Omental fat pad (tissue), 4 donors: ENCODE measurements around the gene MEOX1. TPM values are rescaled to one million over a fixed set of nuclear protein-coding genes. Genes with fewer than 3 reads are reported as not detected.

Experiments used
- ATAC-seq: fragments of 150-250 bp; one replicate; pipeline ENCODE4 v1.9.1; 2016; ENCODE audit warnings: mild to moderate bottlenecking, moderate library complexity; ENCODE audit not compliant: low FRiP score
- DNase-seq: peaks from one replicate; pipeline ENCODE4 v3.0.0-alpha.2; 2019; ENCODE audit warnings: low spot score
- total RNA-seq, 4 donors: library from RNA; depleted of rRNA; stranded (reverse); fragments of >200 nt; gene quantifications; one replicate each; pipeline ENCODE4 v1.1.0, GENCODE V29; 2016
- TF ChIP-seq, protein P1 (sequence below), 3 donors: fragments of 450-650 bp; IDR thresholded peaks; one replicate each; pipeline ENCODE4 v1.5.1; 2016 to 2017; ENCODE audit warnings: antibody characterized with exemption in 3 of 3, mild to moderate bottlenecking in 3 of 3, moderate library complexity in 2 of 3

Gene MEOX1
- total RNA-seq, 4 donors from 2014 or later: 5.6 to 56.6 (median 11.1) TPM

DNA sequence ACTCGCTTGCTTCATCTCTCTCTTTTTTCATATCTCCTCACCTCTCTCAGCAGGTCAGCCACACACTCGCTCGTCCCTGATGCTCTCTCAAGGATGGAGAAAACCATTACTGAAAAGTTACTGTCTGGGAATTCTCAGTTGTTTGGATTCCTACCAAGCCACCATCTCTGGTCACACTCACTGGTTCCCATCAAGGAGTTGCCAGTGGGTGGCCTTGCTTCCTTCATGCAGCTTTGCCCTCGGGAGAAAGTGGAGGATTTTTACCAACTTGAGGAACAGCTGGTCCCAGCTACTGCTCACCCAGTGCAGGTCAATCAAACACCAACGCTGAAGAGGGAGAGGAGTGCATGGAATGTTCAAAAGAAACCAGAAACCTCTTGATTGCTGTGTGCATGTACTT is 25.3 kb downstream of the MEOX1 start:
- TF ChIP-seq, protein P1, sequence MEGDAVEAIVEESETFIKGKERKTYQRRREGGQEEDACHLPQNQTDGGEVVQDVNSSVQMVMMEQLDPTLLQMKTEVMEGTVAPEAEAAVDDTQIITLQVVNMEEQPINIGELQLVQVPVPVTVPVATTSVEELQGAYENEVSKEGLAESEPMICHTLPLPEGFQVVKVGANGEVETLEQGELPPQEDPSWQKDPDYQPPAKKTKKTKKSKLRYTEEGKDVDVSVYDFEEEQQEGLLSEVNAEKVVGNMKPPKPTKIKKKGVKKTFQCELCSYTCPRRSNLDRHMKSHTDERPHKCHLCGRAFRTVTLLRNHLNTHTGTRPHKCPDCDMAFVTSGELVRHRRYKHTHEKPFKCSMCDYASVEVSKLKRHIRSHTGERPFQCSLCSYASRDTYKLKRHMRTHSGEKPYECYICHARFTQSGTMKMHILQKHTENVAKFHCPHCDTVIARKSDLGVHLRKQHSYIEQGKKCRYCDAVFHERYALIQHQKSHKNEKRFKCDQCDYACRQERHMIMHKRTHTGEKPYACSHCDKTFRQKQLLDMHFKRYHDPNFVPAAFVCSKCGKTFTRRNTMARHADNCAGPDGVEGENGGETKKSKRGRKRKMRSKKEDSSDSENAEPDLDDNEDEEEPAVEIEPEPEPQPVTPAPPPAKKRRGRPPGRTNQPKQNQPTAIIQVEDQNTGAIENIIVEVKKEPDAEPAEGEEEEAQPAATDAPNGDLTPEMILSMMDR (IDR thresholded peaks at IDR 0.05): no peak
- no peak for ATAC-seq
- DNase-seq: no peak

DNA sequence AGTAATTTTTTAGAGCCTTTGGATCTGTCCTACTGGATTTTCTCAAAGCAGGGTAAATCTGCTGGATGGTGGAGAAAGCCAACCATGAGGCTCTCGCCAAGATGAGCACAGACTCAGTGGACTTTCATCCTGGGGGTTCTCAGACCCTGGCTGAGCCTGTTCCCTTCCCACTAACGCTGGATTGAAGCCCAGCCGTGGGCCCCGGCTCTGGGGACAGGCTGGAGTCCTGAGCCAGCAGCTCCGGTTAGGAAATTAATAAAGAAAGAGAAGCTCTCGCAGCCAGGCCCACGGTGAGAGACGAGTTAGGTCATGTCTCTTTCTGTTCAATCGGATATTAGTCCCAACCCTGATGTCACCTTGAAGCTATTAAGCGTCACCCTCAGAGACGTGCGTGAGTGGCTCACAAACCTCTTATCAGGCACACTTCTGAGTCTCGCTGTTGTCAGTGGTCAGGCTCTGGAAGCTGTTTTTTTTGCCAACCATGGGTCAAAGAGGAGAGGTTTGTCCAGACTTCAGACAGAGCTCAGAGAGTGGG is 27.1 kb downstream of the MEOX1 start:
- DNase-seq (no peak), ATAC-seq (no peak)
- TF ChIP-seq, protein P1 (IDR thresholded peaks at IDR 0.05): no peak

DNA sequence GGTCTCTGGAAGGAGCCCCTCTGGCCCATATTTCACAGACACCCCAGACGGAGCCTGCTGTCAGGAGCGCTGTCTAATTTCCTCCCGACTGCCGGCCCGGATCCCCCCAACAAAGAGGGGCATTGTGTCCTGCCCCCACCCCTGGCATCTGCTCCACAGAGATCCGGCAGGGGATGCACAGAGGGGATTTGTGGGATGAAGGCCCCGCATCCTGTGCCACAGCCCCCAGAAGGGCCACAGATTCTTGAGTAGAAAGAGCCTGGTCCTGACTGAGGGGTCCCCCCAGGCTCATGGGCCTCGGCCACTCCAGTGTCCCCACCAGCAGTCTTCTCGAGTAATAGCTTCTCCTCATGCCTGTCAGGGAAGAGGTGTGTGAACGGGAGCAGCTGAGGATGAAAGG is 29.5 kb downstream of the MEOX1 start:
- DNase-seq (no peak), ATAC-seq (no peak)
- TF ChIP-seq, protein P1 (IDR thresholded peaks at IDR 0.05): no peak

DNA sequence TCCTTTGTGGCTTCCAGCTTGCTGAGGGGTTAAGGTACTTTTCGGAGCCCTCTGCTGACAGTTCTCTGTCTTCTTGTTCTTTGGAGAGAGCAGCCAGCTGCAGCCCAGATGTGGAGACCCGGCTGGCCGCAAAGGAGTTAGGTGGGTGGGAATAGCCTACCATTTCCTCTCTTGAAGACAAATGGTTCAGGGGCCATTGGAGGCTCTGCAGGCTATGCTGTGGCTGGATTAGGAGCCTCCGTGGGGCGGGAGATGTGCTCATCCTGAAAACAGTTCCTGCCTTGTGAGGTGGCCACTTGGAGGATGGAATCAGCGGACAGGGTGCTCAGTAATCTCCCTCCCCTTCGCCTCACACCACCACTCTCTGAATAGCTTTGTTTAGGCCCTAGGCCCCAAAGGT is 30.3 kb downstream of the MEOX1 start:
- ATAC-seq: no peak
- TF ChIP-seq, protein P1 (IDR thresholded peaks at IDR 0.05): no peak

DNA sequence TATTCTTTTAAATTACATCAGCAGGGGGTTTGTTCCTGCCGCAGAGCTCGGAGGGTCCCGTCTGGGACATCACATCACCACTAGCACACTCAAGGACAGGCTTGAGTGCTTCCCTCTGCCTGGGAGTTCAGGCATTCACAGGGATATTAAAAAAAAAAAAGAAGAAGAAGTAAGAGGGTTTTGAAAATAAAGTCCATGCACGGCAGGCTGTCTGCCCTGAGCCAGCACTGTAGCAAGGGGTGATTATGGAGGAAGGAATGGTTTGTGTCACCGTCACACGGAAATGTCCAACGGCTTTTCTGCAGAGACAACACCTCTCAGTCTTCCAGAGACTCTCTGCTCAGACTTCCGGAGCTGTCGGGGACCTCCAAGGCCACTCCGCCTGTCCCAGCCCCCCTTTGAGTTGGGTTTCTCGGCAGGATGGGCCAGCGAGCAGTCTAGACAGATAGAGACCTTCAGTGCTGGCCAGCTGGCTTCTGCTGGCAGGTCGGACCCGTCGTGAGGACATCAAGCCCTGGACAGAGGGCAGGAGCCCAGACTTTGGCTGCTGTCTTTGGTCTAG is 33.6 kb downstream of the MEOX1 start:
- ATAC-seq: no peak
- no peak for DNase-seq
- TF ChIP-seq, protein P1 (IDR thresholded peaks at IDR 0.05): no peak

More for the DNA sequence above, 30.3 kb downstream of the MEOX1 start:
- DNase-seq: no peak

DNA sequence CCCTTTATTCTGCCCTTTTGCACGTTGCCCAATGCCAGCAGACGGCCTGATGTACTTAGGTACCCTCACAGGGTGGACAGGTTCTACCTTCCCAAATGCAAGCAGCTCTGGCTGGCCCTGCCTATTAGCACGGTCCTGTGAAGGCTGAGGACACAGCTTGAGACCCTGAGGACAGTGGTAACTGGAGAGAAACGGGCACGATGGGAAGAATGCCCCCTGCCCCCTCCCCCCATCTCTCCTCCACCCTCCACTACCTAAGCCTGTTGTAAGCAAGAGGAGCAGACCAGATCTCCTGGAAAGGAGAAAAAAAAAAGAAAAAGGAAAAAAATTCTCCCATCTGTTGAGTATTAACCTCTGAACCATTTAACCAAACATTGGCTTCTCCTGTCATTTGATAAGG is 34.1 kb downstream of the MEOX1 start:
- ATAC-seq: no peak
- TF ChIP-seq, protein P1 (IDR thresholded peaks at IDR 0.05): no peak
- no peak for DNase-seq

DNA sequence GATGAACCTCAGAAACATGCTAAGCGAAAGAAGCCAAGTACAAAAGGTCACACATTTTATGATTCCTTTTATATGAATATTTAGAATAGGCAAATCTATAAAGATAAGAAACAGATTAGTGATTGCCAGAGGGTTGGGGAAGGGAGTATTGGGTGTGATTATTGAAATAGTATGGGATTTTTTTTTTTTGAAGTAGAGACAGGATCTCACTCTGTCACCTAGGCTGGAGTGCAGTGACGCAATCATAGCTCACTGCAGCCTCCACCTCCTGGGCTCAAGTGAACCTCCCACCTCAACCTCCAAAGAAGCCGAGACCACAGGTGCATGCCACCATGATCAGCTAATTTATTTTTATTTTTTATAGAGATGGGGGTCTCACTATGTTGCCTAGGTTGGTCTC is 35.7 kb downstream of the MEOX1 start:
- TF ChIP-seq, protein P1 (IDR thresholded peaks at IDR 0.05): no peak
- DNase-seq: no peak
- ATAC-seq: no peak
